HT-29 (cell line): ENCODE data around the gene UBXN4. TPM values are rescaled to one million over a fixed set of nuclear protein-coding genes. Genes with fewer than 3 reads are reported as not detected.
"Not testable (repeated sequence)": the region's sequence is repeated elsewhere in the genome, so short reads cannot be mapped to it uniquely, and the experiment has no call there.

Experiments
- DNase-seq: peaks from one replicate; pipeline ENCODE4 v3.0.0-alpha.2; 2015; ENCODE audit warnings: low spot score
- total RNA-seq: library from RNA; depleted of rRNA; stranded (reverse); fragments of >200 nt; shearing (Covaris generic); gene quantifications from 2 replicates; pipeline ENCODE4 v1.2.3, GENCODE V29; 2014

UBXN4 gene
- total RNA-seq, 1 experiment from 2014 or later: 27.8 TPM

- DNase-seq: no peak
These were observed 27.2 kb downstream of the UBXN4 start for GRCh38 chr2:135768863-135769262.

GRCh38 chr2:135773319-135773718 is 31.7 kb downstream of the UBXN4 start:
- no peak for DNase-seq

- no peak for DNase-seq
These were observed 32.3 kb downstream of the UBXN4 start for GRCh38 chr2:135773917-135774316.

- no peak for DNase-seq
These were observed 33.8 kb downstream of the UBXN4 start for GRCh38 chr2:135775420-135775819.

GRCh38 chr2:135776367-135776766 is 34.7 kb downstream of the UBXN4 start:
- no peak for DNase-seq

GRCh38 chr2:135782231-135782630 is 40.6 kb downstream of the UBXN4 start:
- DNase-seq: no peak

- no peak for DNase-seq
These were observed 41.8 kb downstream of the UBXN4 start for GRCh38 chr2:135783439-135783838.

- peak; percentile 20 for DNase-seq
These were observed 43.4 kb downstream of the UBXN4 start for GRCh38 chr2:135785032-135785431.

GRCh38 chr2:135786823-135787222 is 45.2 kb downstream of the UBXN4 start:
- DNase-seq: no peak

GRCh38 chr2:135790423-135790822 is 48.8 kb downstream of the UBXN4 start:
- DNase-seq: no peak

- DNase-seq: no peak
These were observed 49.9 kb downstream of the UBXN4 start for GRCh38 chr2:135791418-135792190.

GRCh38 chr2:135792401-135793150 is 50.9 kb downstream of the UBXN4 start:
- DNase-seq: no peak

- not testable (repeated sequence) for DNase-seq
These were observed 54.0 kb downstream of the UBXN4 start for GRCh38 chr2:135795641-135796040.

- DNase-seq: no peak
These were observed 55.0 kb downstream of the UBXN4 start for GRCh38 chr2:135796606-135797005.

GRCh38 chr2:135797497-135798274 is 56.0 kb downstream of the UBXN4 start:
- DNase-seq: peak; percentile 83

- DNase-seq: no peak
These were observed 56.6 kb downstream of the UBXN4 start for GRCh38 chr2:135798275-135798705.

GRCh38 chr2:135798762-135799161 is 57.1 kb downstream of the UBXN4 start:
- no peak for DNase-seq

- no peak for DNase-seq
These were observed 58.1 kb downstream of the UBXN4 start for GRCh38 chr2:135799738-135800137.

GRCh38 chr2:135800513-135801460 is 59.1 kb downstream of the UBXN4 start:
- no peak for DNase-seq

GRCh38 chr2:135802350-135802749 is 60.7 kb downstream of the UBXN4 start:
- DNase-seq: no peak

- no peak for DNase-seq
These were observed 61.6 kb downstream of the UBXN4 start for GRCh38 chr2:135803278-135803677.
